Endothelial cell of umbilical vein (primary cell): ENCODE results near the gene RBM8A. TPM values are rescaled to one million over a fixed set of nuclear protein-coding genes. Genes with fewer than 3 reads are reported as not detected.

Experiments
- BruUV-seq: library from RNA; stranded (reverse); fragments of 400-500 nt; replicated peaks from 2 replicates; lab custom pipeline; 2021; lab: Mats Ljungman, UMichigan
- CTCF ChIA-PET: fragments of 300-600, 350-600 bp; sonication (Branson Sonifier 250); formaldehyde crosslinking; loops from one replicate; lab custom pipeline; 2021; ENCODE audit warnings: antibody characterized with exemption, inconsistent platforms; lab: Charles Lee
- POLR2A ChIA-PET: fragments of 300-600, 350-600 bp; sonication (Branson Sonifier 250); formaldehyde crosslinking; loops from one replicate; lab custom pipeline; 2021; ENCODE audit warnings: antibody characterized with exemption, inconsistent platforms; lab: Charles Lee
- DNase-seq: peaks from one replicate; pipeline ENCODE4 v3.0.0-alpha.2; 2011; ENCODE audit warnings: low read depth, low spot score
- FAIRE-seq: peaks from 2 replicates; lab custom pipeline; 2011; peaks lifted over from hg19 to GRCh38; lab: Jason Lieb, UNC
- H2AFZ ChIP-seq: 2 replicates; pipeline ENCODE4 v1.6.0; 2012; ENCODE audit warnings: low read depth, low read length, control low read depth, inconsistent platforms
- H3K27ac ChIP-seq: 2 replicates; pipeline ENCODE4 v1.5.1; 2011; ENCODE audit warnings: low read depth, mild to moderate bottlenecking, control low read depth, low read length, moderate library complexity; ENCODE audit not compliant: insufficient read depth
- H3K27me3 ChIP-seq, 2 experiments: 2 replicates each; pipeline versions ENCODE4 v1.6.0 to v1.6.1; 2011; ENCODE audit warnings: low read length in 2 of 2, mixed read lengths in 1 of 2; ENCODE audit not compliant: control insufficient read depth in 2 of 2, insufficient read depth in 2 of 2
- H3K36me3 ChIP-seq, 2 experiments: 2 replicates in 1 of 2; 3 replicates in 1 of 2; pipeline ENCODE4 v1.5.1; 2011; ENCODE audit warnings: low read length in 2 of 2, mild to moderate bottlenecking in 1 of 2, moderate library complexity in 1 of 2; ENCODE audit not compliant: control insufficient read depth in 2 of 2, insufficient read depth in 2 of 2; ENCODE audit errors: extremely low read depth in 1 of 2
- H3K4me1 ChIP-seq: 3 replicates; pipeline ENCODE4 v1.5.1; 2011; ENCODE audit warnings: mild to moderate bottlenecking, low read length; ENCODE audit not compliant: control insufficient read depth, insufficient read depth; ENCODE audit errors: extremely low read depth
- H3K4me2 ChIP-seq: 2 replicates; pipeline ENCODE4 v1.6.1; 2011; ENCODE audit warnings: low read length, control low read depth, mixed read lengths; ENCODE audit not compliant: insufficient read depth
- H3K4me3 ChIP-seq, 3 experiments: fragments of 200-600 bp in 1 of 3; sonication (generic), shearing (Covaris generic) in 1 of 3; replicated peaks in 1 of 3; 2 replicates each; pipeline ENCODE4 v1.5.1; 2011 to 2016; ENCODE audit warnings: control low read depth in 3 of 3, low read length in 3 of 3, mild to moderate bottlenecking in 2 of 3, inconsistent platforms in 1 of 3, low read depth in 1 of 3, moderate library complexity in 1 of 3; ENCODE audit not compliant: insufficient read depth in 1 of 3
- H3K79me2 ChIP-seq: 2 replicates; pipeline ENCODE4 v1.6.0; 2012; ENCODE audit warnings: low read length, inconsistent platforms; ENCODE audit not compliant: control insufficient read depth, insufficient read depth
- H3K9ac ChIP-seq: replicated peaks from 2 replicates; pipeline ENCODE3; 2011; ENCODE audit warnings: low read length, control low read depth; ENCODE audit not compliant: insufficient read depth; ENCODE audit errors: extremely low read depth
- H3K9me1 ChIP-seq: replicated peaks from 3 replicates; pipeline ENCODE4 v1.6.0; 2011; ENCODE audit warnings: mild to moderate bottlenecking, low read length; ENCODE audit not compliant: control insufficient read depth, insufficient read depth; ENCODE audit errors: extremely low read depth
- H3K9me3 ChIP-seq: replicated peaks from 2 replicates; pipeline ENCODE4 v1.5.1; 2012; ENCODE audit warnings: low read length, inconsistent platforms; ENCODE audit not compliant: control insufficient read depth, insufficient read depth
- H4K20me1 ChIP-seq: replicated peaks from 2 replicates; pipeline ENCODE3; 2011; ENCODE audit warnings: mild to moderate bottlenecking, low read length; ENCODE audit not compliant: control insufficient read depth, insufficient read depth; ENCODE audit errors: extremely low read depth
- FOS ChIP-seq: IDR thresholded peaks from 2 replicates; pipeline ENCODE4 v1.6.1; 2011; ENCODE audit warnings: mild to moderate bottlenecking, low read length, moderate library complexity, borderline replicate concordance; ENCODE audit not compliant: insufficient read depth
- GATA2 ChIP-seq: IDR thresholded peaks from 2 replicates; pipeline ENCODE4 v1.7.0; 2011; ENCODE audit warnings: low read depth, mild to moderate bottlenecking, moderate library complexity, mixed read lengths, low read length; ENCODE audit not compliant: insufficient read length, insufficient read depth
- JUN ChIP-seq: IDR thresholded peaks from 2 replicates; pipeline ENCODE4 v1.6.1; 2011; ENCODE audit warnings: borderline replicate concordance, low read depth; ENCODE audit not compliant: insufficient read length, insufficient read depth
- MYC ChIP-seq: IDR thresholded peaks from one replicate; pipeline ENCODE4 v1.6.1; 2011; ENCODE audit warnings: mild to moderate bottlenecking, low read depth, low read length
- POLR2A ChIP-seq: IDR thresholded peaks from 2 replicates; pipeline ENCODE4 v1.6.1; 2012; ENCODE audit warnings: low read depth, mild to moderate bottlenecking, control low read depth, low read length
- POLR2AphosphoS5 ChIP-seq: IDR thresholded peaks from 2 replicates; pipeline ENCODE4 v1.6.1; 2012; ENCODE audit warnings: low read depth, mild to moderate bottlenecking, control low read depth, low read length, moderate library complexity; ENCODE audit not compliant: insufficient read depth
- dilution Hi-C: fragments of 300-500 bp; cut with MboI; formaldehyde crosslinking; loops from one replicate; pipeline ENCODE4 v1.15.0; 2019; ENCODE audit warnings: low sequenced_read_pairs; ENCODE audit not compliant: extremely low pct_ligation_motif_present
- intact Hi-C: fragments of 100-400 bp; cut with micrococcal nuclease; formaldehyde crosslinking; loops from one replicate; pipeline ENCODE4 v1.10.0; 2022
- polyA plus RNA-seq, 4 experiments: library from polyadenylated mRNA; depleted of rRNA in 3 of 4; stranded (reverse) in 3 of 4; unstranded in 1 of 4; fragments of >200 nt; gene quantifications; 2 replicates each; pipeline versions ENCODE4 v1.2.1 to v1.2.3, GENCODE V29; 2011 to 2012; ENCODE audit warnings: missing spikeins in 1 of 4
- total RNA-seq: library from RNA; stranded (reverse); gene quantifications from 2 replicates; pipeline ENCODE4 v1.2.3, GENCODE V29; 2021
- TF ChIP-seq, protein P1 (sequence below): IDR thresholded peaks from 2 replicates; pipeline ENCODE4 v1.6.1; 2011; ENCODE audit not compliant: insufficient read depth, insufficient read length
- TF ChIP-seq, protein P2 (sequence below), 2 donors: IDR thresholded peaks; 1 replicate in 1 of 2; 2 replicates in 1 of 2; pipeline ENCODE4 v1.5.1; 2011; ENCODE audit warnings: low read length in 2 of 2, mild to moderate bottlenecking in 2 of 2, moderate library complexity in 2 of 2, control low read depth in 1 of 2, inconsistent platforms in 1 of 2, low read depth in 1 of 2; ENCODE audit not compliant: insufficient read depth in 1 of 2; ENCODE audit errors: extremely low read depth in 1 of 2

RBM8A gene
- total and polyA plus RNA-seq, 2 donors (not counting 3 experiments of a cell fraction or from before 2014, with no cell fraction given): 192 to 194 TPM

DNA sequence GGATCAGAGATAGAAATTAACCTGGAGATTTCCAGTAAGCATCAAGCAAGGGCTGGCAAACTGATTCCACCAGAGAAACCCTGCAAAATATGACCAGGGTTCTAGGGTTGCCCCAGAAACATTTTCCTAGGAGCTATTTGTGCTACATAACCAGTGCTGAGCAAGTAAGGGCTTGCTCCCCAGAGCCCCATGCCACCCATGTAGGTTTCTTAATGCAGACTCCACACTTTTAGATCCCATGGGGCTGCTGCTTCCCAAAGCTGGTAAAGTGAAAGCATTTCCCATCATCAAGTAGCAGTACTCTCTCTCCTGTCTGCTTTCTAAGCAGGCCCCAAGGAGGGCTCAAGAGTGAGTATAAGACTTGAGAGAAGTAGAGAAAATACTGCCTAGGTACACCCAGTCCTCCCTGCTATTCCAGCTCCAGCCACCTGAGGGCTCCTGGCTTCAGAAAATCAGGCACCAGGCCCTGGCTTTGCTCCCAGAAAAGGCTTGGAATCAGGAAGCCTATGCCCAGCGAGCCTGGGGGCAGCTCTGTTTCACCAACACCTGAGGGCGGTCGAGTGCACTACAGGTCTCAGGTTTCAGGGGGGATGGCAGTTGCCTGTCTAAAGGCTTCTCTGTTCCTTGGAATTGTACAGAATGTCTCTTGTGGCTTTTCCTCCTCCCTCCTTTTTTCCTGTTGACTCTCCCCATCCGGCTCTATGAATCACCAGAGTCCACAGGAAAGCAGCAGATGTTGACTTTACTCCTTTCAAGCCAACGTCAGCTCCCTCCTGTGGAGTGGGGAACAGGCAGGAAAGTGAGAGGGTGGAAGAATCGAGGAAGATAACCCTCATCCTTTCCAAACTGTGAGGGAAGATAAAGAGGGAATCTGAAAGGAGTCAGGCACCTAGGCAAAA is 35.4 kb downstream of the RBM8A start:
- Histone ChIP-seq H3K27ac (peak overlapping the region; percentile 95), H3K4me1 (peaks cover 31% of the 10 kb centered on the region), H3K79me2 (no peaks in the 10 kb centered on the region), H2AFZ (peak overlapping the region; percentile 30), H3K4me2 (peak overlapping the region; percentile 55), H4K20me1 (no peaks in the 10 kb centered on the region), H3K4me3 (peak overlapping the region in 1 of 3 experiments; percentile 6), H3K9ac (peak overlapping the region; percentile 74), H3K27me3 (no peaks in the 10 kb centered on the region), H3K36me3 (peaks cover 2 to 6% of the 10 kb centered on the region in 2 experiments), H3K9me1 (no peaks in the 10 kb centered on the region), H3K9me3 (no peaks in the 10 kb centered on the region)
- intact Hi-C loops (loop anchor here (1.0 to 5.0 kb wide), 8 partner anchors 18 to 121 kb away; partner anchors contain the start of genes ITGA10, NUDT17, PIAS3 and RBM8A), dilution Hi-C loops (no loop called here)
- DNase-seq (peak; percentile 99), FAIRE-seq (peak; percentile 99)
- ChIA-PET POLR2A (interaction anchor here (0.6 to 3.7 kb wide), 10 partner anchors 14 to 160 kb away, joined by 3 to 28 read pairs (median 6); partner anchors contain the start of genes ITGA10, LIX1L, PEX11B and PIAS3), CTCF (interaction anchor here (0.7 to 8.9 kb wide), 34 partner anchors 8 to 144 kb away, joined by 3 to 280 read pairs (median 8); partner anchors contain the start of genes ANKRD34A, ITGA10, LIX1L and NUDT17)
- BruUV-seq: TSS peak; percentile 32
- peak; percentile 93 for TF ChIP-seq JUN
- TF ChIP-seq, protein P1, sequence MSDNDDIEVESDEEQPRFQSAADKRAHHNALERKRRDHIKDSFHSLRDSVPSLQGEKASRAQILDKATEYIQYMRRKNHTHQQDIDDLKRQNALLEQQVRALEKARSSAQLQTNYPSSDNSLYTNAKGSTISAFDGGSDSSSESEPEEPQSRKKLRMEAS: no peak
- TF ChIP-seq GATA2: peak; percentile 58
- TF ChIP-seq, protein P2, sequence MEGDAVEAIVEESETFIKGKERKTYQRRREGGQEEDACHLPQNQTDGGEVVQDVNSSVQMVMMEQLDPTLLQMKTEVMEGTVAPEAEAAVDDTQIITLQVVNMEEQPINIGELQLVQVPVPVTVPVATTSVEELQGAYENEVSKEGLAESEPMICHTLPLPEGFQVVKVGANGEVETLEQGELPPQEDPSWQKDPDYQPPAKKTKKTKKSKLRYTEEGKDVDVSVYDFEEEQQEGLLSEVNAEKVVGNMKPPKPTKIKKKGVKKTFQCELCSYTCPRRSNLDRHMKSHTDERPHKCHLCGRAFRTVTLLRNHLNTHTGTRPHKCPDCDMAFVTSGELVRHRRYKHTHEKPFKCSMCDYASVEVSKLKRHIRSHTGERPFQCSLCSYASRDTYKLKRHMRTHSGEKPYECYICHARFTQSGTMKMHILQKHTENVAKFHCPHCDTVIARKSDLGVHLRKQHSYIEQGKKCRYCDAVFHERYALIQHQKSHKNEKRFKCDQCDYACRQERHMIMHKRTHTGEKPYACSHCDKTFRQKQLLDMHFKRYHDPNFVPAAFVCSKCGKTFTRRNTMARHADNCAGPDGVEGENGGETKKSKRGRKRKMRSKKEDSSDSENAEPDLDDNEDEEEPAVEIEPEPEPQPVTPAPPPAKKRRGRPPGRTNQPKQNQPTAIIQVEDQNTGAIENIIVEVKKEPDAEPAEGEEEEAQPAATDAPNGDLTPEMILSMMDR (IDR thresholded peaks at IDR 0.05; ENCODE audit: extremely low read depth in 1 of 2, insufficient read depth in 1 of 2, low read depth in 1 of 2, low read length in 2 of 2): peak; percentile 91 to 99
- peak; percentile 98 for TF ChIP-seq FOS
- no peak for TF ChIP-seq MYC
- peak; percentile 96 for TF ChIP-seq POLR2AphosphoS5
- peak; percentile 71 for TF ChIP-seq POLR2A
